CD4-positive, alpha-beta memory T cell (primary cell): ENCODE results near the gene DYRK1A. TPM values are rescaled to one million over a fixed set of nuclear protein-coding genes. Genes with fewer than 3 reads are reported as not detected.

Experiments used
- CTCF ChIA-PET: fragments of 350-600 bp; sonication (Branson Sonifier 250); formaldehyde crosslinking; loops from one replicate; lab custom pipeline; 2021; ENCODE audit warnings: inconsistent platforms; ENCODE audit not compliant: partially characterized antibody; lab: Charles Lee
- POLR2A ChIA-PET: fragments of 350-600 bp; sonication (Branson Sonifier 250); formaldehyde crosslinking; loops from one replicate; lab custom pipeline; 2021; ENCODE audit not compliant: partially characterized antibody; lab: Charles Lee
- DNase-seq, 5 donors: peaks; one replicate each; pipeline versions ENCODE4 v3.0.0 to v3.0.0-alpha.2; 2020 to 2022; ENCODE audit warnings: mixed read lengths in 1 of 5
- H3K27ac ChIP-seq: one replicate; pipeline ENCODE4 v1.7.0; 2013; ENCODE audit warnings: low read depth, low read length
- H3K27me3 ChIP-seq: 2 replicates; pipeline ENCODE4 v1.7.0; 2013; ENCODE audit warnings: mild to moderate bottlenecking, low read length, moderate library complexity; ENCODE audit not compliant: insufficient read depth
- H3K36me3 ChIP-seq: 2 replicates; pipeline ENCODE4 v1.7.0; 2013; ENCODE audit warnings: mild to moderate bottlenecking, low read length, moderate library complexity; ENCODE audit not compliant: insufficient read depth
- H3K4me1 ChIP-seq: 2 replicates; pipeline ENCODE4 v1.7.0; 2013; ENCODE audit warnings: mild to moderate bottlenecking, low read length, moderate library complexity; ENCODE audit not compliant: insufficient read depth
- H3K4me3 ChIP-seq, 2 donors: one replicate each; pipeline ENCODE4 v1.7.0; 2013; ENCODE audit warnings: low read length in 2 of 2, mild to moderate bottlenecking in 1 of 2
- H3K9me3 ChIP-seq, 2 donors: one replicate each; pipeline ENCODE4 v1.7.0; 2013; ENCODE audit warnings: low read length in 2 of 2, control low read depth in 1 of 2; ENCODE audit not compliant: control insufficient read depth in 1 of 2
- H3K27ac Mint-ChIP-seq, 7 donors: one replicate each; pipeline ENCODE4 v1.8.0; 2020 to 2021; ENCODE audit warnings: mixed read lengths in 7 of 7, mild to moderate bottlenecking in 6 of 7, inconsistent platforms in 3 of 7, moderate library complexity in 3 of 7
- H3K27me3 Mint-ChIP-seq, 2 donors: one replicate each; pipeline ENCODE4 v1.8.0; 2020 to 2021; ENCODE audit warnings: mixed read lengths in 2 of 2
- H3K36me3 Mint-ChIP-seq, 2 donors: one replicate each; pipeline ENCODE4 v1.8.0; 2020 to 2021; ENCODE audit warnings: mixed read lengths in 2 of 2, inconsistent platforms in 1 of 2, mild to moderate bottlenecking in 1 of 2
- H3K4me1 Mint-ChIP-seq, 4 donors: one replicate each; pipeline ENCODE4 v1.8.0; 2020 to 2021; ENCODE audit warnings: mixed read lengths in 4 of 4, mild to moderate bottlenecking in 1 of 4
- H3K4me3 Mint-ChIP-seq, 8 donors: one replicate each; pipeline ENCODE4 v1.8.0; 2020 to 2021; ENCODE audit warnings: mixed read lengths in 8 of 8, mild to moderate bottlenecking in 7 of 8, moderate library complexity in 6 of 8, inconsistent platforms in 3 of 8
- H3K9me3 Mint-ChIP-seq, 8 donors: one replicate each; pipeline ENCODE4 v1.8.0; 2020 to 2021; ENCODE audit warnings: mixed read lengths in 8 of 8, mild to moderate bottlenecking in 5 of 8, inconsistent platforms in 3 of 8, moderate library complexity in 1 of 8
- intact Hi-C: fragments of 100-400 bp; cut with micrococcal nuclease; formaldehyde crosslinking; loops from one replicate; pipeline ENCODE4 v1.15.1; 2023
- polyA plus RNA-seq, 2 donors: library from polyadenylated mRNA; unstranded; fragments of 300-500 nt; fragmentation: Illumina TruSeq; gene quantifications; one replicate each; pipeline ENCODE4 v1.2.3, GENCODE V29; 2021
- total RNA-seq, 2 experiments: library from RNA; stranded (reverse); gene quantifications; one replicate each; pipeline ENCODE4 v1.2.3, GENCODE V29; 2021

The DYRK1A gene
- total and polyA plus RNA-seq, 4 experiments from 2014 or later, result 1.4 to 130 (median 65.2) TPM

- intact Hi-C loops, result no loop called here
- no peak for DNase-seq
- no peaks in the 10 kb centered on the region for H3K27me3 ChIP-seq
- no peaks in the 10 kb centered on the region for H3K9me3 ChIP-seq
- H3K4me3 ChIP-seq, result no peak overlapping the region
- H3K4me1 Mint-ChIP-seq, result peaks cover 65 to 96% (median 81%) of the 10 kb centered on the region in 4 donors
- peak overlapping the region in 5 of 7 donors; percentile 4 to 78 (median 15) for H3K27ac Mint-ChIP-seq
- CTCF ChIA-PET, result no interaction called here
- peaks cover 97% of the 10 kb centered on the region for H3K4me1 ChIP-seq
- H3K27ac ChIP-seq, result no peak overlapping the region
- H3K4me3 Mint-ChIP-seq, result peak overlapping the region; percentile 37 to 80 (median 56)
- no peaks in the 10 kb centered on the region for H3K9me3 Mint-ChIP-seq
- no peaks in the 10 kb centered on the region for H3K27me3 Mint-ChIP-seq
- no peaks in the 10 kb centered on the region for H3K36me3 ChIP-seq
- POLR2A ChIA-PET, result no interaction called here
- peaks cover 4 to 6% of the 10 kb centered on the region in 2 donors for H3K36me3 Mint-ChIP-seq
These were observed 9.4 kb downstream of the DYRK1A start for GRCh38 chr21:37375866-37376574.

GRCh38 chr21:37378700-37379139 lies 12.1 kb downstream of the DYRK1A start:
- H3K9me3 ChIP-seq, result no peaks in the 10 kb centered on the region
- intact Hi-C loops, result no loop called here
- peaks cover 4 to 10% of the 10 kb centered on the region in 2 donors for H3K36me3 Mint-ChIP-seq
- peak overlapping the region; percentile 0 to 73 (median 66) for H3K4me3 Mint-ChIP-seq
- ChIA-PET POLR2A (interaction anchor here (0.8 kb wide), 1 partner anchor 10 kb away, joined by 3 read pairs; no protein-coding TSS in a partner anchor), CTCF (no interaction called here)
- peaks cover 96% of the 10 kb centered on the region for H3K4me1 ChIP-seq
- H3K4me1 Mint-ChIP-seq, result peaks cover 62 to 94% (median 79%) of the 10 kb centered on the region in 4 donors
- no peaks in the 10 kb centered on the region for H3K27me3 Mint-ChIP-seq
- no peaks in the 10 kb centered on the region for H3K36me3 ChIP-seq
- H3K4me3 ChIP-seq, result no peak overlapping the region
- no peaks in the 10 kb centered on the region for H3K27me3 ChIP-seq
- H3K27ac Mint-ChIP-seq, result peak overlapping the region; percentile 10 to 81 (median 55)
- no peak overlapping the region for H3K27ac ChIP-seq
- peaks cover 0 to 6% (median 2%) of the 10 kb centered on the region in 8 donors for H3K9me3 Mint-ChIP-seq
- DNase-seq, result no peak

DNA sequence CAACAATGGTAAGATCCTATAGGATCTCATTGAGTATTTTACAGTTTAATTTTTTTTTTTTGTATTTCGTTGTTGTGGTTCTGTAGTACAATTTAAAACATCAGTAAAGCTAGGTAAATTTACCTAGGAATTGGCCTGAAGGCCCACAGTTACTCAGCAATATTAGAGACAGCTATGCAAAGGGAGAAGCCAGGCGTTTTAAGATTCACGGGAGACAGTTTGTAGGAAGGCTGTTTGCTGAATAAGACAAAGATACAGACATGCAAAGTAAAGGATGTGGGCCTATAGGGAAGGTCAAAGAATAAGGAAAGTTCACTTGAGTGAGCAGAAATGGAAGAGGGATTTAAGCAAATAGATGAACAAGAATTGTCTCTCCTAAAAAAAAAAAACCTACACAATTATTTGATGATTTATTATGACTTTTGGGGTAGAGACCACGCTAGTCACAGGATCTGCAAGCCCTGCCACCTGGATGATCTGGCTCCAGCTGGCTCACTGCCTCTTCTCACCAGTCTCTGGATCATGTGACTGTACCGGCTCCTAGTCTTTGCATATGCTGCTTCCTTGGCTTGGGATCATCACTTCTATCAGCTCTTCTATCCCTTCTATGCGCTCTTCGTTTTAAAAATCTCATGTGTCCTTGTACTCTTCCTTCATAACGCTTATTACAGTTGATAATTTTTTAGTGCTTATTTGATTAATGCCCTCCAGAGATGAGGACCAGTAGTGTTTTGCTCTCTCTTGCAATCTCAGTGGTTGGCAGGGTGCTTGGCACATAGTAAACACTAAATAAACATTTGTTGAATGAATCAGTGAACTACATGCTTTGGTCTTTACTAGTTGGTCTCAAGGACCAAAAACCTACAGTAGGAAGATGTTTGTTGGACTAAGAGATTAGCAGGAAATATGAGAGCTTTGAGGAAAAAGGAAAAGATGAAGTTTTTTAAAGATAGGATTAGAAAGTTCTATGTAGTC lies 14.1 kb downstream of the DYRK1A start:
- peaks cover 98% of the 10 kb centered on the region for H3K4me1 ChIP-seq
- no peak for DNase-seq

GRCh38 chr21:37381883-37382585 lies 15.5 kb downstream of the DYRK1A start:
- DNase-seq, result no peak
- ChIA-PET CTCF (interaction anchor here (1.4 to 2.6 kb wide), 3 partner anchors 8 to 81 kb away, joined by 5 to 12 read pairs (median 5); no protein-coding TSS in a partner anchor), POLR2A (interaction anchor here (0.9 to 1.7 kb wide), 2 partner anchors 9 to 17 kb away, joined by 3 to 4 read pairs; no protein-coding TSS in a partner anchor)
- Mint-ChIP-seq H3K9me3 (peaks cover 0 to 15% (median 2%) of the 10 kb centered on the region in 8 donors), H3K27ac (peak overlapping the region in 1 of 7 donors; percentile 3), H3K27me3 (no peaks in the 10 kb centered on the region), H3K36me3 (peaks cover 0 to 13% of the 10 kb centered on the region in 2 donors), H3K4me3 (peak overlapping the region in 4 of 8 donors; percentile 2 to 59 (median 38)), H3K4me1 (peaks cover 66 to 100% (median 84%) of the 10 kb centered on the region in 4 donors)
- Histone ChIP-seq H3K4me3 (no peak overlapping the region), H3K36me3 (no peaks in the 10 kb centered on the region), H3K27me3 (no peaks in the 10 kb centered on the region), H3K27ac (no peak overlapping the region), H3K4me1 (peaks cover 96% of the 10 kb centered on the region), H3K9me3 (no peaks in the 10 kb centered on the region)
- intact Hi-C loops, result no loop called here

More for the DNA sequence above, 14.1 kb downstream of the DYRK1A start:
- H3K36me3 ChIP-seq, result no peaks in the 10 kb centered on the region
- peaks cover 3 to 11% of the 10 kb centered on the region in 2 donors for H3K36me3 Mint-ChIP-seq
- POLR2A ChIA-PET, result interaction anchor here (1.0 to 1.7 kb wide), 2 partner anchors 14 to 15 kb away, joined by 4 read pairs; partner anchors contain the start of gene DYRK1A
- H3K27me3 ChIP-seq, result no peaks in the 10 kb centered on the region
- peak overlapping the region in 6 of 8 donors; percentile 9 to 59 (median 42) for H3K4me3 Mint-ChIP-seq
- intact Hi-C loops, result no loop called here
- H3K27ac Mint-ChIP-seq, result peak overlapping the region in 6 of 7 donors; percentile 3 to 71 (median 33)
- H3K9me3 Mint-ChIP-seq, result peaks cover 0 to 15% (median 2%) of the 10 kb centered on the region in 8 donors
- H3K27ac ChIP-seq, result no peak overlapping the region
- no peaks in the 10 kb centered on the region for H3K27me3 Mint-ChIP-seq
- H3K9me3 ChIP-seq, result no peaks in the 10 kb centered on the region
- H3K4me3 ChIP-seq, result no peak overlapping the region
- H3K4me1 Mint-ChIP-seq, result peaks cover 63 to 97% (median 83%) of the 10 kb centered on the region in 4 donors
- CTCF ChIA-PET, result no interaction called here

GRCh38 chr21:37383086-37383485 lies 16.5 kb downstream of the DYRK1A start:
- peak overlapping the region in 2 of 7 donors; percentile 43 to 70 for H3K27ac Mint-ChIP-seq
- Histone ChIP-seq H3K4me1 (peaks cover 96% of the 10 kb centered on the region), H3K27me3 (no peaks in the 10 kb centered on the region), H3K36me3 (no peaks in the 10 kb centered on the region), H3K9me3 (no peaks in the 10 kb centered on the region), H3K27ac (no peak overlapping the region), H3K4me3 (no peak overlapping the region)
- POLR2A ChIA-PET, result interaction anchor here (1.3 kb wide), 1 partner anchor 10 kb away, joined by 4 read pairs; no protein-coding TSS in a partner anchor
- H3K4me3 Mint-ChIP-seq, result peak overlapping the region in 5 of 8 donors; percentile 21 to 63 (median 35)
- H3K4me1 Mint-ChIP-seq, result peaks cover 70 to 100% (median 84%) of the 10 kb centered on the region in 4 donors
- peaks cover 0 to 15% (median 2%) of the 10 kb centered on the region in 8 donors for H3K9me3 Mint-ChIP-seq
- H3K27me3 Mint-ChIP-seq, result no peaks in the 10 kb centered on the region
- CTCF ChIA-PET, result interaction anchor here (1.7 to 2.6 kb wide), 2 partner anchors 12 to 80 kb away, joined by 5 to 12 read pairs; no protein-coding TSS in a partner anchor
- no peak for DNase-seq
- intact Hi-C loops, result no loop called here
- peaks cover 0 to 16% of the 10 kb centered on the region in 2 donors for H3K36me3 Mint-ChIP-seq

GRCh38 chr21:37383784-37384311 lies 17.3 kb downstream of the DYRK1A start:
- H3K4me3 Mint-ChIP-seq, result peak overlapping the region in 7 of 8 donors; percentile 3 to 70 (median 41)
- H3K4me1 ChIP-seq, result peaks cover 94% of the 10 kb centered on the region
- CTCF ChIA-PET, result interaction anchor here (2.6 kb wide), 1 partner anchor 79 kb away, joined by 12 read pairs; no protein-coding TSS in a partner anchor
- H3K27ac ChIP-seq, result no peak overlapping the region
- H3K36me3 Mint-ChIP-seq, result peaks cover 0 to 16% of the 10 kb centered on the region in 2 donors
- H3K9me3 ChIP-seq, result no peaks in the 10 kb centered on the region
- no peaks in the 10 kb centered on the region for H3K27me3 ChIP-seq
- no peak overlapping the region for H3K4me3 ChIP-seq
- DNase-seq, result no peak
- no peaks in the 10 kb centered on the region for H3K36me3 ChIP-seq
- H3K9me3 Mint-ChIP-seq, result peaks cover 0 to 15% (median 2%) of the 10 kb centered on the region in 8 donors
- H3K27ac Mint-ChIP-seq, result peak overlapping the region in 5 of 7 donors; percentile 0 to 58 (median 38)
- H3K4me1 Mint-ChIP-seq, result peaks cover 65 to 99% (median 81%) of the 10 kb centered on the region in 4 donors
- H3K27me3 Mint-ChIP-seq, result no peaks in the 10 kb centered on the region
- intact Hi-C loops, result no loop called here
- POLR2A ChIA-PET, result interaction anchor here (0.6 to 1.3 kb wide), 2 partner anchors 9 to 14 kb away, joined by 3 to 4 read pairs; no protein-coding TSS in a partner anchor
